Mammary epithelial cell (primary cell): ENCODE results near the gene ATP1B4.

Experiments used
- CTCF ChIP-seq, 2 donors: IDR thresholded peaks in 1 of 2; conservative IDR thresholded peaks in 1 of 2; 2 replicates each; pipeline ENCODE4 v1.5.1; 2011 to 2012; ENCODE audit warnings: inconsistent platforms in 2 of 2, low read length in 2 of 2, mild to moderate bottlenecking in 2 of 2, control low read depth in 1 of 2, low read depth in 1 of 2; ENCODE audit not compliant: insufficient read depth in 1 of 2; ENCODE audit errors: extremely low read depth in 1 of 2
- EZH2 ChIP-seq: IDR thresholded peaks from 2 replicates; pipeline ENCODE4 v1.6.1; 2012; ENCODE audit warnings: low read length, inconsistent platforms, borderline replicate concordance

DNA sequence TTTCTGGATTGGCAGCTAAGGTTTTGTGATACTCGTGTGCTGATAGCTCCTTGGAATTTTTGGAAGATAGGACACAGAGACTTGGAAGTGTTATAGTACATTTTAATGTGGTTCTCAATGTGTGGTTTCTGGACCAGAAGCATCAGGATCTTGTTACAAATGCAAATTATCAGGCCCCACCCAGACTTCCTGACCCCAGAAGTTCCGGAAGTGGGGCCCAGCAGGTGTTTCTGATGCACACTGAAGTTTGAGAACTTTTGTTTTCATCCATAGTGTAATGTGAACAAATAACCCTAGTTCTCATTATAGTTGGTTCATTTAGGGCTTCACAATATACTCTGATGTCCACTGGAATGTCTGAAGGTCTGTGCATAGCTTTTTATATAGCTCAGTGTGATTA lies 57.6 kb downstream of the ATP1B4 start:
- TF ChIP-seq CTCF (conservative IDR thresholded peaks at IDR 0.05 in 1 of 2, IDR thresholded peaks at IDR 0.05 in 1 of 2; ENCODE audit: extremely low read depth in 1 of 2, insufficient read depth in 1 of 2, low read depth in 1 of 2, low read length in 2 of 2) (no peak), EZH2 (no peak)
